OCI-LY3 (cell line): Measurements from ENCODE around the gene ZBED1.

Experiments
- H2AFZ ChIP-seq: fragments of 200-600, 300-600 bp; shearing (Covaris generic); 2 replicates; pipeline ENCODE4 v1.6.0; 2014; ENCODE audit warnings: antibody characterized with exemption, low read depth, low read length
- H3K27ac ChIP-seq: fragments of 200-600, 300-600 bp; sonication (generic); 2 replicates; pipeline ENCODE4 v1.5.1; 2014; ENCODE audit warnings: mild to moderate bottlenecking, low read length, moderate library complexity, mixed read lengths
- H3K27me3 ChIP-seq: fragments of 200-600, 300-600 bp; sonication (generic); 2 replicates; pipeline ENCODE4 v1.6.1; 2014; ENCODE audit warnings: low read depth, low read length, mixed read lengths
- H3K36me3 ChIP-seq: fragments of 200-600, 300-600 bp; sonication (generic); replicated peaks from 2 replicates; pipeline ENCODE3; 2014; ENCODE audit warnings: low read depth, low read length, mixed read lengths
- H3K4me1 ChIP-seq: fragments of 300-600, 200-600 bp; sonication (generic); 2 replicates; pipeline ENCODE4 v1.6.1; 2014; ENCODE audit warnings: low read length, mixed read lengths
- H3K4me2 ChIP-seq: fragments of 200-600, 300-600 bp; sonication (generic); 2 replicates; pipeline ENCODE4 v1.6.1; 2014; ENCODE audit warnings: low read length, mixed read lengths
- H3K4me3 ChIP-seq: fragments of 300-600, 200-600 bp; sonication (generic); 2 replicates; pipeline ENCODE4 v1.5.1; 2014; ENCODE audit warnings: antibody characterized with exemption, mild to moderate bottlenecking, low read length, moderate library complexity
- H3K79me2 ChIP-seq: fragments of 300-600, 200-600 bp; shearing (Covaris generic); 2 replicates; pipeline ENCODE4 v1.6.1; 2014; ENCODE audit warnings: mild to moderate bottlenecking, low read length, mixed read lengths
- H3K9ac ChIP-seq: fragments of 300-600, 200-600 bp; shearing (Covaris generic); 2 replicates; pipeline ENCODE4 v1.6.0; 2014; ENCODE audit warnings: mild to moderate bottlenecking, low read length, moderate library complexity
- H3K9me3 ChIP-seq: fragments of 200-600, 300-600 bp; shearing (Covaris generic); 2 replicates; pipeline ENCODE4 v1.6.1; 2014; ENCODE audit warnings: low read length, mixed read lengths; ENCODE audit not compliant: insufficient read depth
- H4K20me1 ChIP-seq: fragments of 200-600, 300-600 bp; sonication (generic); 2 replicates; pipeline ENCODE4 v1.6.1; 2016; ENCODE audit warnings: low read length, mixed read lengths; ENCODE audit not compliant: insufficient read depth
- CTCF ChIP-seq: fragments of 200-600, 300-600 bp; sonication (generic); IDR thresholded peaks from 2 replicates; pipeline ENCODE4 v1.5.1; 2014; ENCODE audit warnings: antibody characterized with exemption, low read length, low read depth
- EZH2phosphoT487 ChIP-seq: fragments of 200-600 bp; shearing (Covaris generic); IDR thresholded peaks from 2 replicates; pipeline ENCODE4 v1.6.1; 2018; ENCODE audit warnings: antibody characterized with exemption, mixed run types, low read depth

Gene ZBED1

GRCh38 chrX:2546496-2546895 is 45.7 kb upstream of the ZBED1 start:
- Histone ChIP-seq H2AFZ (no peak overlapping the region), H4K20me1 (no peaks in the 10 kb centered on the region), H3K27me3 (no peaks in the 10 kb centered on the region), H3K27ac (no peak overlapping the region), H3K36me3 (no peaks in the 10 kb centered on the region), H3K4me3 (no peak overlapping the region), H3K9me3 (peaks cover 14% of the 10 kb centered on the region; the same call in 1 of the 2 replicates), H3K4me1 (no peaks in the 10 kb centered on the region), H3K4me2 (no peak overlapping the region), H3K9ac (no peak overlapping the region), H3K79me2 (no peaks in the 10 kb centered on the region)
- no peak for TF ChIP-seq CTCF
- TF ChIP-seq EZH2phosphoT487: no peak

GRCh38 chrX:2545144-2545543 is 44.4 kb upstream of the ZBED1 start:
- H3K4me1 ChIP-seq: no peaks in the 10 kb centered on the region
- no peak overlapping the region for H3K4me2 ChIP-seq
- peaks cover 14% of the 10 kb centered on the region; the same call in 1 of the 2 replicates for H3K9me3 ChIP-seq
- H3K27me3 ChIP-seq: no peaks in the 10 kb centered on the region
- no peaks in the 10 kb centered on the region for H3K79me2 ChIP-seq
- no peak for TF ChIP-seq CTCF
- no peak for TF ChIP-seq EZH2phosphoT487
- H3K27ac ChIP-seq: no peak overlapping the region
- no peak overlapping the region for H3K9ac ChIP-seq
- H2AFZ ChIP-seq: no peak overlapping the region
- H3K36me3 ChIP-seq: no peaks in the 10 kb centered on the region
- no peak overlapping the region for H3K4me3 ChIP-seq
- H4K20me1 ChIP-seq: no peaks in the 10 kb centered on the region

GRCh38 chrX:2542826-2543521 is 42.2 kb upstream of the ZBED1 start:
- no peaks in the 10 kb centered on the region for H3K4me1 ChIP-seq
- H3K4me2 ChIP-seq: no peak overlapping the region
- H3K36me3 ChIP-seq: no peaks in the 10 kb centered on the region
- no peak overlapping the region for H3K4me3 ChIP-seq
- no peak overlapping the region for H3K9ac ChIP-seq
- H3K27me3 ChIP-seq: peaks cover 12% of the 10 kb centered on the region; the same call in 1 of the 2 replicates
- H3K27ac ChIP-seq: no peak overlapping the region
- H2AFZ ChIP-seq: no peak overlapping the region
- no peaks in the 10 kb centered on the region for H4K20me1 ChIP-seq
- H3K79me2 ChIP-seq: no peaks in the 10 kb centered on the region
- peaks cover 14% of the 10 kb centered on the region; the same call in 1 of the 2 replicates for H3K9me3 ChIP-seq
- no peak for TF ChIP-seq CTCF
- no peak for TF ChIP-seq EZH2phosphoT487

GRCh38 chrX:2541603-2542002 is 40.8 kb upstream of the ZBED1 start:
- Histone ChIP-seq H3K4me1 (no peaks in the 10 kb centered on the region), H2AFZ (no peak overlapping the region), H3K27me3 (peaks cover 14% of the 10 kb centered on the region; the same call in 1 of the 2 replicates), H4K20me1 (no peaks in the 10 kb centered on the region), H3K27ac (no peak overlapping the region), H3K79me2 (no peaks in the 10 kb centered on the region), H3K36me3 (no peaks in the 10 kb centered on the region), H3K4me2 (no peak overlapping the region), H3K9me3 (peaks cover 11% of the 10 kb centered on the region; the same call in 1 of the 2 replicates), H3K9ac (no peak overlapping the region), H3K4me3 (no peak overlapping the region)
- no peak for TF ChIP-seq CTCF
- TF ChIP-seq EZH2phosphoT487: no peak
